Neural progenitor cell (in vitro differentiated cells): ENCODE results near the gene FGFR2. TPM values are rescaled to one million over a fixed set of nuclear protein-coding genes. Genes with fewer than 3 reads are reported as not detected.
A peak's percentile ranks its signal among the peaks of the same experiment; 100 is the strongest.

Experiments
- DNase-seq: peaks from one replicate; pipeline ENCODE4 v3.0.0-alpha.2; 2016; ENCODE audit warnings: low spot score
- H2AFZ ChIP-seq: fragments of 200-600 bp; sonication (generic); replicated peaks from 2 replicates; pipeline ENCODE4 v1.6.1; 2016; ENCODE audit warnings: antibody characterized with exemption
- H3F3A ChIP-seq: fragments of 200-600 bp; sonication (generic); 2 replicates; pipeline ENCODE4 v1.6.1; 2016; ENCODE audit warnings: antibody characterized with exemption, low read depth
- H3K27ac ChIP-seq: fragments of 200-600 bp; sonication (generic); 2 replicates; pipeline ENCODE4 v1.5.1; 2016; ENCODE audit warnings: mild to moderate bottlenecking
- H3K27me3 ChIP-seq: fragments of 200-600 bp; sonication (generic); 2 replicates; pipeline ENCODE4 v1.6.1; 2016; ENCODE audit warnings: mild to moderate bottlenecking, moderate library complexity
- H3K36me3 ChIP-seq: fragments of 200-600 bp; sonication (generic); 2 replicates; pipeline ENCODE4 v1.5.1; 2016
- H3K4me1 ChIP-seq: fragments of 200-600 bp; sonication (generic); 2 replicates; pipeline ENCODE4 v1.6.1; 2016; ENCODE audit warnings: mixed run types
- H3K4me2 ChIP-seq: fragments of 200-600 bp; sonication (generic); 2 replicates; pipeline ENCODE4 v1.6.1; 2016
- H3K4me3 ChIP-seq: fragments of 200-600 bp; sonication (generic); 2 replicates; pipeline ENCODE4 v1.5.1; 2016
- H3K79me2 ChIP-seq: fragments of 200-600 bp; sonication (generic); 2 replicates; pipeline ENCODE4 v1.6.1; 2016; ENCODE audit warnings: low read depth
- H3K9ac ChIP-seq: fragments of 200-600 bp; sonication (generic); 2 replicates; pipeline ENCODE4 v1.6.1; 2016
- H3K9me3 ChIP-seq: fragments of 200-600 bp; sonication (generic); 2 replicates; pipeline ENCODE4 v1.5.1; 2016; ENCODE audit warnings: low read depth
- H4K20me1 ChIP-seq: fragments of 200-600 bp; sonication (generic); 2 replicates; pipeline ENCODE4 v1.6.1; 2016; ENCODE audit warnings: low read depth
- H3K27ac Mint-ChIP-seq: 3 replicates; pipeline ENCODE4 v1.8.0; 2021; ENCODE audit warnings: mixed read lengths
- H3K27me3 Mint-ChIP-seq: 2 replicates; pipeline ENCODE4 v1.8.0; 2022; ENCODE audit warnings: low read depth, mild to moderate bottlenecking, inconsistent platforms, moderate library complexity, mixed read lengths; ENCODE audit not compliant: insufficient read depth
- H3K36me3 Mint-ChIP-seq: 3 replicates; pipeline ENCODE4 v1.8.0; 2021; ENCODE audit warnings: mixed read lengths
- H3K4me1 Mint-ChIP-seq: 3 replicates; pipeline ENCODE4 v1.8.0; 2021; ENCODE audit warnings: mixed read lengths
- H3K4me3 Mint-ChIP-seq: 3 replicates; pipeline ENCODE4 v1.8.0; 2021; ENCODE audit warnings: mild to moderate bottlenecking, moderate library complexity, mixed read lengths
- H3K9me3 Mint-ChIP-seq: 3 replicates; pipeline ENCODE4 v1.8.0; 2020; ENCODE audit warnings: mixed read lengths
- CTCF ChIP-seq: fragments of 200-600 bp; sonication (generic); IDR thresholded peaks from 2 replicates; pipeline ENCODE4 v1.5.1; 2017; ENCODE audit warnings: antibody characterized with exemption, mild to moderate bottlenecking
- EZH2 ChIP-seq: fragments of 200-600 bp; sonication (generic); IDR thresholded peaks from 2 replicates; pipeline ENCODE4 v1.6.1; 2017; ENCODE audit warnings: antibody characterized with exemption, mild to moderate bottlenecking, moderate library complexity
- EZH2phosphoT487 ChIP-seq: fragments of 200-600 bp; sonication (generic); IDR thresholded peaks from 2 replicates; pipeline ENCODE4 v1.6.1; 2017; ENCODE audit warnings: antibody characterized with exemption
- total RNA-seq: library from RNA; depleted of rRNA; stranded (reverse); fragments of >200 nt; gene quantifications from 2 replicates; pipeline ENCODE4 v1.2.3, GENCODE V29; 2015; ENCODE audit warnings: low replicate concordance

The FGFR2 gene
- total RNA-seq, 1 donor from 2014 or later: 99.1 TPM

- H2AFZ ChIP-seq: no peak overlapping the region
Measured at GRCh38 chr10:121553511-121554264, 44.6 kb downstream of the FGFR2 start.

GRCh38 chr10:121552746-121553145 lies 45.5 kb downstream of the FGFR2 start:
- Histone ChIP-seq H3K27ac (no peak overlapping the region), H3K9me3 (no peaks in the 10 kb centered on the region), H3K36me3 (peaks cover 16% of the 10 kb centered on the region), H2AFZ (no peak overlapping the region), H4K20me1 (peaks cover 63% of the 10 kb centered on the region), H3F3A (peaks cover 32% of the 10 kb centered on the region), H3K4me3 (no peak overlapping the region), H3K79me2 (peaks cover 97% of the 10 kb centered on the region), H3K9ac (no peak overlapping the region), H3K27me3 (no peaks in the 10 kb centered on the region), H3K4me1 (peaks cover 25% of the 10 kb centered on the region), H3K4me2 (peak overlapping the region; percentile 31)
- Mint-ChIP-seq H3K36me3 (peaks cover 48% of the 10 kb centered on the region), H3K9me3 (peaks cover 7% of the 10 kb centered on the region), H3K27me3 (no peaks in the 10 kb centered on the region), H3K27ac (no peak overlapping the region), H3K4me1 (peaks cover 26% of the 10 kb centered on the region), H3K4me3 (no peak overlapping the region)
- no peak for DNase-seq
- no peak for TF ChIP-seq EZH2phosphoT487
- TF ChIP-seq EZH2: no peak
- no peak for TF ChIP-seq CTCF

More at GRCh38 chr10:121553511-121554264, 44.6 kb downstream of the FGFR2 start:
- Histone ChIP-seq H3K36me3 (peaks cover 16% of the 10 kb centered on the region), H3K4me1 (peaks cover 22% of the 10 kb centered on the region), H4K20me1 (peaks cover 72% of the 10 kb centered on the region), H3K9me3 (no peaks in the 10 kb centered on the region), H3F3A (peaks cover 29% of the 10 kb centered on the region), H3K4me3 (no peak overlapping the region), H3K27me3 (no peaks in the 10 kb centered on the region), H3K27ac (peak overlapping the region; percentile 83), H3K4me2 (peak overlapping the region; percentile 31), H3K79me2 (peaks cover 98% of the 10 kb centered on the region), H3K9ac (no peak overlapping the region)
- no peaks in the 10 kb centered on the region for H3K27me3 Mint-ChIP-seq
- TF ChIP-seq EZH2phosphoT487 (no peak), CTCF (no peak), EZH2 (no peak)
- peak; percentile 49 for DNase-seq
- peaks cover 7% of the 10 kb centered on the region for H3K9me3 Mint-ChIP-seq
- no peak overlapping the region for H3K4me3 Mint-ChIP-seq
- peak overlapping the region; percentile 42 for H3K27ac Mint-ChIP-seq
- peaks cover 45% of the 10 kb centered on the region for H3K36me3 Mint-ChIP-seq
- peaks cover 26% of the 10 kb centered on the region for H3K4me1 Mint-ChIP-seq

GRCh38 chr10:121551210-121551885 lies 46.9 kb downstream of the FGFR2 start:
- no peak for DNase-seq
- peaks cover 16% of the 10 kb centered on the region for H3K36me3 ChIP-seq
- peaks cover 49% of the 10 kb centered on the region for H4K20me1 ChIP-seq
- no peak overlapping the region for H3K4me2 ChIP-seq
- peaks cover 52% of the 10 kb centered on the region for H3K36me3 Mint-ChIP-seq
- H3K9ac ChIP-seq: no peak overlapping the region
- peaks cover 32% of the 10 kb centered on the region for H3F3A ChIP-seq
- no peaks in the 10 kb centered on the region for H3K27me3 Mint-ChIP-seq
- no peak overlapping the region for H3K4me3 ChIP-seq
- H3K4me1 ChIP-seq: peaks cover 25% of the 10 kb centered on the region
- H3K4me1 Mint-ChIP-seq: peaks cover 20% of the 10 kb centered on the region
- H3K27me3 ChIP-seq: no peaks in the 10 kb centered on the region
- no peak overlapping the region for H3K27ac ChIP-seq
- H3K9me3 ChIP-seq: no peaks in the 10 kb centered on the region
- no peak for TF ChIP-seq EZH2
- TF ChIP-seq CTCF: no peak
- TF ChIP-seq EZH2phosphoT487: no peak
- no peak overlapping the region for H3K27ac Mint-ChIP-seq
- peaks cover 97% of the 10 kb centered on the region for H3K79me2 ChIP-seq
- peaks cover 7% of the 10 kb centered on the region for H3K9me3 Mint-ChIP-seq
- H2AFZ ChIP-seq: no peak overlapping the region
- no peak overlapping the region for H3K4me3 Mint-ChIP-seq
